PC-3 (cell line): ENCODE data around the gene SIAH2.

Source experiments
- EZH2 ChIP-seq: fragments of 300-600 bp; sonication (generic); IDR thresholded peaks from one replicate; pipeline ENCODE4 v1.6.1; 2017; ENCODE audit warnings: antibody characterized with exemption, mild to moderate bottlenecking, low read length; ENCODE audit not compliant: unreplicated experiment
- EZH2phosphoT487 ChIP-seq: fragments of 300-600 bp; sonication (generic); IDR thresholded peaks from 2 replicates; pipeline ENCODE4 v1.6.1; 2018; ENCODE audit warnings: mild to moderate bottlenecking, antibody characterized with exemption, low read length, borderline replicate concordance
- TF ChIP-seq, protein P1 (sequence below): fragments of 300-600 bp; sonication (generic); conservative IDR thresholded peaks from 2 replicates; pipeline ENCODE4 v1.5.1; 2017; ENCODE audit warnings: antibody characterized with exemption, low read depth, mild to moderate bottlenecking, low read length

DNA sequence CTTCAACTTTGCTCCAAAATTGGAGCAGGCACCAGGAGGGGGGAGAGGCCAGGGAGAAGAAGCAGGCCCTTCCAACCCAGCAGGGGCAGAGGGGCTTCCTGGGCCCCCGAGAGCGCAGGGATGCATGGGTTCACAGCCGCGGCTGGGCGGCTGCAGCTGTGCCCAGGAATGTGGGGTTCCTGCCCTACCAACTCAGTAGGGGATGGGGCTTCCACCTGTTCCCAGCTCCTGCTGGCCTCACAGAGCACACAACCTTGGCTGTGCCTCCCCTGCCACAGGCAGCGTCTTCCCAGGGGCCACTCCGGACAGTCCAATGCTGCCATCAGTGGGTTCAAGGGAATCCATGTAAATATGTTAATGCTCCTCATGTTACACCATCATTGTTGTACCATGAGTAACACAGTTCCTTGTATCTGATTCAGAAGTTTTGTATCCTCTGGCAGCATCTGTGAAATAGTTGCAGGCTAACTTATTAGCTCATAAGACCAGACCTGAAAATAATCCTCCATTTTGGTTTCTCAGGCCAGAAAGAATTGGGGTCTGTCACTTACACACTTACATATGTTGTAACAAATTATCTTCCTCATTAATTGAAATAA lies 12.1 kb upstream of the SIAH2 start:
- TF ChIP-seq EZH2 (no peak), EZH2phosphoT487 (no peak)
- TF ChIP-seq, protein P1, sequence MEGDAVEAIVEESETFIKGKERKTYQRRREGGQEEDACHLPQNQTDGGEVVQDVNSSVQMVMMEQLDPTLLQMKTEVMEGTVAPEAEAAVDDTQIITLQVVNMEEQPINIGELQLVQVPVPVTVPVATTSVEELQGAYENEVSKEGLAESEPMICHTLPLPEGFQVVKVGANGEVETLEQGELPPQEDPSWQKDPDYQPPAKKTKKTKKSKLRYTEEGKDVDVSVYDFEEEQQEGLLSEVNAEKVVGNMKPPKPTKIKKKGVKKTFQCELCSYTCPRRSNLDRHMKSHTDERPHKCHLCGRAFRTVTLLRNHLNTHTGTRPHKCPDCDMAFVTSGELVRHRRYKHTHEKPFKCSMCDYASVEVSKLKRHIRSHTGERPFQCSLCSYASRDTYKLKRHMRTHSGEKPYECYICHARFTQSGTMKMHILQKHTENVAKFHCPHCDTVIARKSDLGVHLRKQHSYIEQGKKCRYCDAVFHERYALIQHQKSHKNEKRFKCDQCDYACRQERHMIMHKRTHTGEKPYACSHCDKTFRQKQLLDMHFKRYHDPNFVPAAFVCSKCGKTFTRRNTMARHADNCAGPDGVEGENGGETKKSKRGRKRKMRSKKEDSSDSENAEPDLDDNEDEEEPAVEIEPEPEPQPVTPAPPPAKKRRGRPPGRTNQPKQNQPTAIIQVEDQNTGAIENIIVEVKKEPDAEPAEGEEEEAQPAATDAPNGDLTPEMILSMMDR: no peak
